GM21367 (cell line): ENCODE results near the gene FMO2.

Experiments
- ATAC-seq: cut with Tn5 transposase; IDR thresholded peaks from one replicate; pipeline ENCODE4 v1.9.1; 2021; ENCODE audit not compliant: unreplicated experiment

The FMO2 gene

DNA sequence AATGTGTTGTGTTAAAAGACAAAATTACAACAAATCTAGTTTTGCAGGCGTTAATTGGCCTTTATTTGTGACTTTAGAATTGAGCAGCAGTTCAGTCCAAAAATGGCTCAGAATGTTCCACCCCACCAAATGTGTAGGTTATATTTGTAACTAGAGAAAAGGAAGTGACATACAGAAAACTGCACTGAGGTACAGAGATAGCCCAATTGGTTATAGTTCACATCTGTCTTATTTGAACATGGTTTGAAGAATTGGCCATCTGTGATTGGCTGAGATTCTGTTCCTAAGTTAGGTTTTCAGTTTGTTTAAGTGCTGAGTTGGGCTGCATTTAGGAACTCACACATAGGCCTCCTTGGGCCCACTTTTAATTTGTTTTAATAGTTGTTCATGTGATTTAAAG is 12.0 kb upstream of the FMO2 start:
- ATAC-seq: no peak

DNA sequence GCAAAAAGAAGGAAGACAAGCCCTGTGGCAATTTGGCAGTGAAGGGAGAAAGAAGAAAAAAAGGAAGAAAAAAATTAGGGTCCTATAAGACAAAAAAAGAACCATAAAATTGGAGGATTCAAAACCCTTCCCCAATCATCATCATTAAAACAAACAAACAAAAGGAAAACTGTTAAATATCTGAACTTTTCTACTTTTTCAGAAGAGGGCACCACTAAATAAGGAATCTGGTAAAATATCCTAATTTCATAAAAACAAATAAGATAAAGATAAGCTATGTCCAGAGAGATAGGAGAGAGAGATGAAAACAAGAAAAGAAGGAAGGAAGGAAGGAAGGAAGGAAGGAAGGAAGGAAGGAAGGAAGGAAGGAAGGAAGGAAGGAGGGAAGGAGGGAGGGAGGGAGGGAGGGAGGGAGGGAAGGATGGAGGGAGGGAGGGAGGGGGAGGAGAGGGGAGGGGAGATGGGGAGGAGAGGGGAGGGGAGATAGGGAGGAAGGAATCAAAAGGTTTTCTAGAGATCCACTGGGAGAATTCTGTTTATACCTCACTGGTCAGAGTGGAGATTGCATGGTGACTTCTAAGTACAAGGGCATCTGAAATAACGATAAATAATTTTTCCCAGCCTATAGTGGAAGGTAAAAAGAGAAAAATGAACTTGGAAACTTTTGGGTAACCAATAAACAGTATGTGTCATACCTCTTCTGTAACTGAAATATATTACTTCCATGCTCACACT is 10.4 kb upstream of the FMO2 start:
- no peak for ATAC-seq

DNA sequence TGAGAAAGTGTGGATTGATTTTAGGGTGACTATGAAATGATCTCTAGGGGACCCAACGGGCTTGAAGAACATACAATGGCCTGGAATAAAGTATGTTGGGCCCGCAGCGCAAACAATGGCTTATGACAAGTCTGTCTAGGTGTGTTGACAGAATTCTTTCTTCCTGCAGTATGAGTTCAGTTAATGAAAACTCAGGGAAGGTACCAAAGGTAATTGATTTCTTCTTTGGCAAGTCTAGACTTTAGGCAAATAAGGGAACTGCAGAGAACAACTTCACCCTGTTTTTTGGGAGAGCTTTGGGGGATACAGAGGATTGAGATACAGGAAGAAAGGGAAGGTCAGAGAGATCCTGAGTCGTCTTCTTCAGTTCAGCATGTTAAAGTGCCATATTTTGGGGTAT is 7.8 kb upstream of the FMO2 start:
- ATAC-seq: no peak

DNA sequence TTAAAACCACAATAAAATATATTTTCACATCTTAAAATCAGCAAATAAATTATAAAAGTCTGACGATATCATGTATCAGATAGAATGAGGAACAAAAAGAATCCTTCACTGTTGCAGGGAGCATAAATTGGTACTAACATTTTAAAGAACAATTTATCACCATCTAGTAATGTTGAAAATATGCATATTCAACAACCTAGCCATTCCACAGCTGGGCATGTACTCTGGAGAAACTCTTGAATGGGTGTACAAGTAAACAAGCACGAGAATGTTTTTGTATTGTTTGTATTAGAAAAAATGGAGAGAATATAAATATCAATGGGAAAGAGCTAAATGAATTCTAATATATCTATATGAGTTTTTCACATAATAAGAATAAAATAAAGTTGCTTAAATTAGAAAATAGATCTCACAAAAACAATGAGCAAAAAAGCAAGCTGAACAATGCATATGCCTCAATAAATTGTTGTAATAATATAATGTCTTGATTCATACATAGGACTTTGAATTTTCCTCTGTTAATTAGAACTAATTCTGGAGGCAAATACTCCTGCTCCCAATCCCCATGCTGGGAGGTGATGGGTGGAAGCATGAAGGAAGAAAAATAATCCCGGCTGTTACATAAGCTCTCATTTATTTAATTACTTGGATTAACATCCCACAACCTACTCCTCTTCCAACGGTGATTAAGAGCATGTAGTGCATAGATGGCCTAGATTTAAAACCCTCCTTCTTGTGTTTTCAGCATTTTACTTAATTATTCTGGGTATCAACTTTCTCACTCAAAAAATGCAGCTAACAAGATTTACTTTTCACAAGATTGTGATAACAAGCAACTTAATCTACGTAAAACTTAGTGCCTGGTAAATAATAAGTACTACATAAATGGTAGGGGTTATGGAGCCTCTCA is 5.5 kb upstream of the FMO2 start:
- ATAC-seq: no peak

DNA sequence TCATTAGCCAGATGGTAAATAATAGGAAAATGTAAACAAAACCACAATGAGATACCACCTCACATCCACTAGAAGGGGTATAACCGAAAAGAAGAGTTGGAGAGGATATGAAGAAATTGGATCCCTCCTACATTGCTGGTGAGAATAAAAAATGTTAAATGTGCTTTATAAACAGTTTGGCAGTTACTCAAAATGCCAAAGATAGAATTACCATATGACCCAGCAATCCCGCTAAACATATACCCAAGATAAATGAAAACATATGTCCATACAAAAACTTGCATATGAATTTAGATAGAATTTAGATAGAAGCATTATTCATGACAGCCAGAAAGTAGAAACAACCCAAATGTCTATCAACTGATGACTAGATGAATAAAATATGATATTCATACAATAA is 4.4 kb upstream of the FMO2 start:
- ATAC-seq: no peak

DNA sequence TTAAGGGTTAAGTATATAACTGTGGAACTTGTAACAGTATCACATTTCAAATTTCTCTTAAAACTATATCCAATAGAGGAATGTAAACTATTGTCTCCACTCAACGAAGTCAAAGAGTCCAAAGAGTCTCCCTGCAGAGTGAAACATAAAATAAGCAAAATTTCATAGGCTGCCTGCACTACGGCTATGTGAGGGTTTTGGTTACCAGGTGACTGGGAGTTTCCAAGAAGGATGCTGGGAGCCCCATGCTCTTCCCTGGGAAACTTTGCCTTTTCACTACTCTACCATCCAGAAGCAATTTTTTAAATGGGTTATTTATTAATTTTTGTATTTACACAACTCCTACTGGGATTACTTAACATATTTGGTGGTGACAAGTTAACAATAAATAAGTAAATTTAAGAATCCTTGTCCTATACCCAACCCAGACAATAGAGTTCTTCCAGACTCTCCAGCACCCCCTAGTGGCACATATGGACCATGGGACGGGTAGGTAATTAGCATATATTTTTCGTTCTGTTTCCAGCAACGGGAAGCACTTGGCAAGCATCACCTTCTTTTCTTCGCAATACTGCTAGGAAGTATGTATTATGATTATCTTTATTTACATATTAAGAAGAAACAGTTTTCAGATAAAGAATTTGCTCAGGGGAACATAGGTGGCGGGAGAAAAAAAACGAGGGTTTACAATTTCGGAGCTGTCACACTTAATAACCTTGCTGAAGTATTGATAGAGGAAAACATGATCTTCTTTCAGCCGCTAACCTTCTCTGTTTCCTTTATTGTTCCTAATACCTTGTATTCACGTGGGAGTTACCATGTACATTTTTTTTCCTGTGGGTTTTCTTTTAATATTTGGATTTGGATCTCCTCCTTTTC is 3.5 kb downstream of the FMO2 start:
- peak; percentile 64 for ATAC-seq

DNA sequence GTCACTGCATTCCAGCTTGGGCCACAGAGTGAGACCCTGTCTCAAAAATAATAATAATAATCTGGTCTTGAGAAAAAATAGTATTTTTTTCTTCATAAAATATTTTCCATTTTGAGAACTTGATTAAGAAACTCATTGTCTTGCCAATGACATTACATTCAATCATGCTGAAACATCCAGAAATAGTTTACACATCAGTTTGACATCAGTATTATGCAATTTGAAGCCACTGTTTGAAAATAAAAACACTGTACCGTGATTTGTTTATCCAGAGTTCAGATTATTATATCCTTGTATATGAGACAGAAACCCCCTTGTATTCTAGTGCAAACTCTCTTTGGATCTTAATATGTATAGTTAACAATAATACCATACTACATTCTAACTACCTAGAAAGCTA is 6.9 kb downstream of the FMO2 start:
- ATAC-seq: no peak

DNA sequence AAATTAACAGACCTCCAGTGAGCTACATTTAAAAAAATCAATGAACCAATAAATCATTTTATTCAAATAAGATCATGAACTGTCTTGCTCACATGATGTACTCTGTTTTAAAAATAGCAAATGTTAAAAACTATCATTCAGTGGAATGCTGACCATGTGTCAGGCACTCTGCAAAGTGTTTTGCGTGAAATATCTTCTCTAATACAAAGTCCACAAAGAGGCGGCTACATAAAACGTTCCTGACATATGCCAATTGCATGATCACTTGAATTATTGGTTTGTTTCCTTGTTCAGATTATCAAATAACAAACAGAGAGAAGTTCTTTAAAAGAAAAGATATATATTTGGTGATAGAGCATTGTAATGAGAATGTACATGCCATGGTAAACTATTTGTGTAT is 10.7 kb downstream of the FMO2 start:
- no peak for ATAC-seq

DNA sequence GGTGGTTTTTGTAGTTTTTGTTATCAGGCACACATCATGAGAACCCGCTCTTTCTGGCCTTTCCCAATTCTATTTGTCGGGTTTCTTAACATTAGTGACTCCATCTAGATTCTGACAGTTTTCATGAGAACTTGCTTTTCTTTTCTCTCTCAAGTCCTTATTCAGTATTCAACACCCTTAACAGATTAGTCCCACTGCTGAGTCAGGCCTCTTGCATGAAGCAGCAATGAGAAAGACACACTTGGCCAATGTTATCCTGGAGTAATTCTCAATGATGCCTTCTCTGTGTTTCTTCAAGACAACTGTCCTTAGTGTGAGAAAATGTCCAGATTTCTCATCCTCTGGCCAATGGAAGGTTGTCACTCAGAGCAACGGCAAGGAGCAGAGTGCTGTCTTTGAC is 11.3 kb downstream of the FMO2 start:
- no peak for ATAC-seq

DNA sequence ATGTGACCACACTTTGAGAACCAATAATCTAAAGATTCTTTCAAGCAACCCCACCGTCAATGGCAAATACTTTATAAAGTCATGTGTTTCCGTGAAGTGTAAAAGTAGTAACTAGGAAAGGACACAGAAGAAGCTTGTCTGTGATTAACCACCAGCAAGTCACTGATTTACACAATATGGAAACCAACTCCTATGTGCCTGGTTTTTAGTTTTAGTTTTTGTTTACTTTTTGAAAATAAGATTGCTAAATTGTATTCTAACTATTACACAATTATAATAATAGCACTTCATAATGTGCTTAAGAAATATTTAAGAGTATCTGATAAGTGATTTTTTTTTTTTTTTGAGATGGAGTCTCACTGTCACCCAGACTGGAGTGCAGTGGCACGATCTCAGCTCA is 13.0 kb downstream of the FMO2 start:
- no peak for ATAC-seq

DNA sequence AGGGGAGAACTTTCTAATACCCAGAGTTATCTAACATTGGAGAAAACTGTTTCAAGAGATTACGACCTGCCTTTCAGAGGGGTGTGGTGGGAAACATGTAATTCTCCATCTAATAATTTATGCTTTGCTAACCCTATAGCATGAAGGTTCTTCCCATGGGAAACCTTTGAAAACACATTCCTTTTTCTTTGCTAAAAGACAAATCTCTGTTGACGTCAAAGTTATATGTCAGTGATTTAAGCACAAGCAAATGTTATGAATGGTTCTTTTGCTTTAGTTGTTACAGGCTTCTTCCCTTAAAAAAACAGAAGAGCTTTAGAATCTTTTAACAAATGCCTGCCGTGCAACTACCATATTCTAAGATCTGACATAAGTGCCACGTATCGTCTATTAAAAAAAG is 19.2 kb downstream of the FMO2 start:
- no peak for ATAC-seq

DNA sequence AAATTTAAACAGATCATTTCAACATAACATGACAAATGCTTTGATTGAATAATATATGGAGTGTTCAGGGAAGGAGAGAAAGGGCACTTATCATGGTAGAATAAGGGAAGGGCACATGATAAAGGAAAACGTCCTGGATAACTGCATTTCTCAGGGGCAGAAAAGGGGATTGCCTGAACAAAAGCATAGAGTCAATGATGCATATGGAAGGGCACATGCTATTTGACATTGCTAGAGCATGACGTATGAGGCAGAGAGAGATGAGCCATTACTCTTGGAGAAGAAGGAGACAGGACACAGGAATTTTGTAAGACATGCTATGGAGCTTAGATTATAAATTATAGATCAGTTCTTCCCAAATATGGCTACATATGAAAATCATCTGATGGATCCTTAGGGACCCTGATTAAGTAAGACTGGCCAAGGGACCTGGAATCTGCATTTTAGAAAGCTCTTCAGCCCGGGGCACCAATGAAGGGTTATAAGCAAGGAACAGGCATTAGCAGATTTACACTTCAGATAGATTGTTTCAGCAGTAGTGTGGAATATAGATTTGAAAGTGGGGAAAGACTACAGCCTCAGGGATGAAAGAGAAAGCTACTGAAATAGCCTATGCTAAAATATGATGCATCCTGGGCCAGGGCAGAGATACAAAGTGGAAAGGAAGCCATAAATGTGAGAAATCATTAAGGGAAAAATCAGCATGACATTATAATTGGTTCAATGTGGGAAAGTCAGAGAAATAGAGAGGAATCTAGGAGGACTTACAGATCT is 21.3 kb downstream of the FMO2 start:
- no peak for ATAC-seq

DNA sequence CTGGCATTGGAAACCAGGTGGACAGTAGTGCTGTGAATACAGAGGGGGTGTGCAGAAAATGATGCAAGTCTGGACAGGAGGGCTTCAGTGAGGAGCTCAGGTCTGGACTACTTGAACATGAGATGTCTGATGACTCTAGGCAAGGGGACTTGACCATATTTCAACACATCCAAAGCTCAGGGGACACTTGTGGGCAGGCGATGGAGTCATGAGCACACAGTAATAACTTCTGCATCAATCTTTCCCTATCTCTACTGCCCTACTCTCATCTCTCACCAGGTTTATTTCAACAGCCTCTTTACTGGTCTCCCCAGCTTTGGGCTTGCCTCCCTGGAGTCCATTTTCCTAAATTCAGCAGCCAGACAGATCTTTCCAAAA is 21.9 kb downstream of the FMO2 start:
- no peak for ATAC-seq

DNA sequence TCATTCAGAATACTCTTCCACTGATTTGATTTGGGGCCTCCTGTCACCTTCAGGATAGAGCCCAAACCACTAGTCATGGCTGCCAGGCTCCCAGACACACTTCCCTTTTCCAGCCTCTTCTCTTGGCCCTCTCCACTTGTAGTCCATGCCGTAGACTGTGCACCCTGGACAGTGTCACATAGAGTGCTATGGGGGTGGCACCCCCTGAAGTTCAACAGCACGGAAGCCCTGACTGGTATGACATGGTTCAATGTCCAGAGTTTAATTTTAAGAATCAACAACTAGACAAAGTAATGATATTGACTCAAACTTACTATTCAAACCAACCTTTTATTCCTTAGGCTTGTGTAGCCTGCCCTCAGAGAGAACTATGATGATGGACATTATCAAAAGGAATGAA is 22.3 kb downstream of the FMO2 start:
- no peak for ATAC-seq

DNA sequence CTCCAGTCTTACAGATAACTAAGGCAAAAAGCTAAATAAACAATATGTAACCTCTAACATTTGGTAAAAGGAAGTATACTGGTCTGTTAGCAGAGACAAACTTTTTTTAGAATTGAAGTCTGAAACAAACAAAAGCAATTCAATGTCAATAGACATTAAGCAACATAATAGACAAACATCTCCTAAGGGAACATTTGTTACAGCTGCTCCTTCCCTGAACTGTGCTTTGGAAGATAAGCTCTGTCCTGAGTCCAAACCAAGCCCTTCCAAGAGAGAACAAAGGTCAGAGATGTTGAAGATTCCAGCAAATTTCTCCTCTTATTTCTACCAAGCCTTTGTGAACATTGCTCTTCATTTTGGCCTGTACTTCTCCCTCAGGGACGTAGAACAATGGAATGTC is 25.3 kb downstream of the FMO2 start:
- no peak for ATAC-seq

DNA sequence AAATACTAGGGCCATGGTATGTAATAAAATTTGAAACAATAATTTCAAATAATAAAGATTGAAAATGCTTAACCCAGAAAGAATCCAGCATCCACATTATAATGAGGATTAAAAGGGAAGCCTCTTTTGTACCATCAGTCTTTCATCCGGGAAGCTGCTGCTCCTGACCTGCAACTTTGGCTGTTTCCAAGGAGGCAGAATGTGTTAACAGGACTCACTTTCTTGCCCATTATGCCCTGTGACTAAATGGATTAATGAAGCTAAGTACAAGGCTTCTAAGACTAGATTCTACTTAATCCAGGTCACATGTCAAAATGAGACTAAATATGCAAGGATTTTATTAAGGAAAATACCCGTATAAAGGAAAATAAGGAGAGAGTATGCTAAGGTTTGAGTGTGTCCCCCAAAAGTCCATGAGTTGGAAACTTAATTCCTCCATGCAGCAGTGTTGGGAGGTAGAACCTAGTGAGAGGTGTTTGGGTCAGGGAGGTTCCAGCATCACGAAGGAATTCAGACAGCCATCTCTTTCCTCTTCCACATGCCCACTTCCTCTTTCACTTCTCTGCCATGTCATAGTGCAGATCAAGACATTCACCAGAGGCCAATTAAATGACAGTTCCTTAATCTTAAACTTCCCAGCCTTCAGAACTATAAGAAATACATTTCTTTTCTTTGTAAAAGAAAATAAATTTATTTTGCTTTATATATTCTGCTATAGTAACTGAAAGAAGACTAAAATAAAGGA is 27.7 kb downstream of the FMO2 start:
- no peak for ATAC-seq

DNA sequence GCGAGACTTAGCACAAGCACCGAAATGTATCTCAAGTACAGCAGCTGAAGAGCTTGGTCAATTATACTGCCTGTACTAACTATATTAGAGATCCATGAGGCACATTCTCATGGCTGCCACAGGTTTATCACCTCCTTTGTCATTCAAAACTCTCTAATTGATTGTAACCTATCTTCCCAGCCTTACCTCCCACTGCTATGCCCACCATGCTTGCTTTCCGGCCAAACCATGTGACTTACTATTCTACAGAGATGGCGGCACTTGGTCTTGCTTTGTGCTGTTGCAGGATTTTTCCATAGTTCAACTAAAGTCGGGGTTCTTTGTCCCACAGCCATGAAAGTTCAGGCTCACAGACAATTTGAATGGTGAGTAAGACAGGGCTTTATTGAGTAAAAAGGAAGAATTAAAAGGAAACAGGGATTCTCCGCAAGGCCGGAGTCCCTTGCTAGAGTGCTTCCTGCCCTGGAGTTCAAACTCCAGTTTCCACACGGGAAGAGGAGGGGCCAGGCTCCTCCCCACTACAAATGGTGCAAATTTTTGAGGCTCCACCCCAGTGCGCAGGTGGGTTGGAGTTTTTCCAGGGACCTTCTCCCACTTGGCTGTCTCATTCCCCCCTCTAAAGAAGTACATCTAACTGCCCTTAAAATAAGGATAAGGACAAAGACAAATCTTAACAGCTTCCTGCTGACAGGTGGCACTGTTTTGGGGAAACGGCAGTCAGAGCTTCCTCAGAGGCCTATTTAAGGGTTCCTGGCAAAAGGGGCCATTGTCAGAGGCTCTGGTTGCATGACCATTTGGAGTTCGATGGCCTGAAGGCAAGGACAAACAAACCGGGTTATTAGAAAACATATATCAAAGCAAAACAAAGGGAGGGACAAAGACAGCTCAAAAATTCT is 28.7 kb downstream of the FMO2 start:
- ATAC-seq: no peak

DNA sequence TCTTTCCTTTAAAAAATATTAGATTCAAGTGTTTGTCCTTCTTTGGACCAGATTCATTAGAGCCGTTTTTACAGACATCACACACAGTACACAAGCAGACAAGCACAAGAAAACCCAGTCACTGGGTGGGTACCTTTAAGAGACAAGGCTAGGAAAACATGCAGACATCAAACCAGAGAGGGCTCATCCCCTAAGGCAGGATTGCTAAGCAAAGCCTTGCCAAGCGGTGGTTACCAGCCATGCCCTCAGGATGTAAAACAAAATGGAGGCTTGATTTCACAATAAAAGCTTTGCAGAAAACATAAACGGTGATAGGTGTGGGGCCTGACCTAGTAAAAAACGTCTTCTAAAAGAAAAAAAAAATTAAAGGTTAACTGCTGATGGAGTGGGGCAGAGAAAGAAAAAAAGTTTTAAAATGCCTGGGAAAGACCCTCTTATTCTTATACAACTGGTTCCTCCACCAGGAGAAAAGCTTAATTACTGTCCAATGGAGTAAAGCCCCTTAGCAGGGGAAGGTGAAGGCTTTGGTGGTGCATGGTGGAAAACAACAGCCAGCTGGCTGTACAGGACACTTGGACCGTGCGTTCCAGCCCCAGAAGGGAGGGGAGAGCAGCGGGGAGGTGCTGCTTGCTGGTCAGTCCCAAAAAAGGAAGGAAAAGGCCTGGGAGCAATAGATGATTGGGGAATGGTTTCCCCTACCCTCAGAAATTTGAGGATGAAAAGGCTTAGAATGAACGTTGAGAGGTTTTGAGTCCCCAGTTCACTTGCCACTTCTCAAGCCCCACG is 32.8 kb downstream of the FMO2 start:
- ATAC-seq: no peak
